ENCODE data around the gene CTAGE4. TPM values are rescaled to one million over a fixed set of nuclear protein-coding genes. Genes with fewer than 3 reads are reported as not detected.
"Not testable (repeated sequence)": the region's sequence is repeated elsewhere in the genome, so short reads cannot be mapped to it uniquely, and the experiment has no call there.

Gene CTAGE4
- total RNA-seq, 1 donor from 2014 or later = 0.43 TPM

- not testable (repeated sequence) for H3K27ac Mint-ChIP-seq; H3K36me3 ChIP-seq; H3K79me2 ChIP-seq (ENCODE audit: low read depth); H4K20me1 ChIP-seq (ENCODE audit: low read depth); H3K4me1 Mint-ChIP-seq; H3F3A ChIP-seq (ENCODE audit: low read depth); H3K4me3 ChIP-seq; H3K9me3 ChIP-seq (ENCODE audit: low read depth); H3K4me3 Mint-ChIP-seq; H3K9me3 Mint-ChIP-seq; H3K9ac ChIP-seq; H3K36me3 Mint-ChIP-seq; H3K4me2 ChIP-seq; H2AFZ ChIP-seq (replicated peaks); H3K4me1 ChIP-seq; DNase-seq (ENCODE audit: low spot score); H3K27me3 ChIP-seq; H3K27me3 Mint-ChIP-seq (ENCODE audit: insufficient read depth, low read depth); H3K27ac ChIP-seq
Observed at GRCh38 chr7:144188578-144189171, 5.4 kb downstream of the CTAGE4 start.

GRCh38 chr7:144193782-144194181, 10.5 kb downstream of the CTAGE4 start:
- H3K27me3 Mint-ChIP-seq (ENCODE audit: insufficient read depth, low read depth); H3K4me1 Mint-ChIP-seq; H3K27ac ChIP-seq; H3K9me3 ChIP-seq (ENCODE audit: low read depth); H3K4me3 ChIP-seq; DNase-seq (ENCODE audit: low spot score); H3K9me3 Mint-ChIP-seq; H3K4me3 Mint-ChIP-seq; H3F3A ChIP-seq (ENCODE audit: low read depth); H4K20me1 ChIP-seq (ENCODE audit: low read depth); H3K27ac Mint-ChIP-seq; H3K9ac ChIP-seq; H3K27me3 ChIP-seq; H3K36me3 ChIP-seq; H3K79me2 ChIP-seq (ENCODE audit: low read depth); H2AFZ ChIP-seq (replicated peaks); H3K4me2 ChIP-seq; H3K4me1 ChIP-seq; H3K36me3 Mint-ChIP-seq: not testable (repeated sequence)

- H4K20me1 ChIP-seq (ENCODE audit: low read depth); H3K27me3 ChIP-seq; H3K27ac Mint-ChIP-seq; DNase-seq (ENCODE audit: low spot score); H3K4me1 Mint-ChIP-seq; H3K9me3 ChIP-seq (ENCODE audit: low read depth); H3F3A ChIP-seq (ENCODE audit: low read depth); H3K36me3 ChIP-seq; H3K36me3 Mint-ChIP-seq; H3K9me3 Mint-ChIP-seq; H3K9ac ChIP-seq; H3K79me2 ChIP-seq (ENCODE audit: low read depth); H3K4me2 ChIP-seq; H3K27ac ChIP-seq; H2AFZ ChIP-seq (replicated peaks); H3K4me1 ChIP-seq; H3K4me3 Mint-ChIP-seq; H3K4me3 ChIP-seq; H3K27me3 Mint-ChIP-seq (ENCODE audit: insufficient read depth, low read depth): not testable (repeated sequence)
Observed at GRCh38 chr7:144194453-144194852, 11.2 kb downstream of the CTAGE4 start.

GRCh38 chr7:144195212-144195872, 12.1 kb downstream of the CTAGE4 start, which contains the start of gene ARHGEF35:
TSS of gene ARHGEF35 (minus strand) at chr7:144195833. CDS start at chr7:144188383, 7,450 bp downstream.
- H3K79me2 ChIP-seq (ENCODE audit: low read depth); H3K9me3 Mint-ChIP-seq; H3K9me3 ChIP-seq (ENCODE audit: low read depth); H3K4me3 Mint-ChIP-seq; H3K27me3 Mint-ChIP-seq (ENCODE audit: insufficient read depth, low read depth); H4K20me1 ChIP-seq (ENCODE audit: low read depth); H3K4me1 ChIP-seq; DNase-seq (ENCODE audit: low spot score); H3K4me2 ChIP-seq; H2AFZ ChIP-seq (replicated peaks); H3K36me3 Mint-ChIP-seq; H3K27me3 ChIP-seq; H3K27ac Mint-ChIP-seq; H3K4me1 Mint-ChIP-seq; H3K9ac ChIP-seq; H3K27ac ChIP-seq; H3F3A ChIP-seq (ENCODE audit: low read depth); H3K36me3 ChIP-seq: not testable (repeated sequence)
- H3K4me3 ChIP-seq = peak within 1 kb of the TSS; percentile 33

GRCh38 chr7:144198934-144199333, 15.7 kb downstream of the CTAGE4 start:
- H3K4me3 Mint-ChIP-seq; H3K36me3 Mint-ChIP-seq; H3K36me3 ChIP-seq; H3K4me3 ChIP-seq; H3K79me2 ChIP-seq (ENCODE audit: low read depth); H3K27ac ChIP-seq; DNase-seq (ENCODE audit: low spot score); H3K9ac ChIP-seq; H3K9me3 ChIP-seq (ENCODE audit: low read depth); H3K27me3 ChIP-seq; H3K27ac Mint-ChIP-seq; H4K20me1 ChIP-seq (ENCODE audit: low read depth); H3K27me3 Mint-ChIP-seq (ENCODE audit: insufficient read depth, low read depth); H3F3A ChIP-seq (ENCODE audit: low read depth); H2AFZ ChIP-seq (replicated peaks); H3K4me1 ChIP-seq; H3K9me3 Mint-ChIP-seq; H3K4me1 Mint-ChIP-seq; H3K4me2 ChIP-seq: not testable (repeated sequence)

- not testable (repeated sequence) for H3K4me3 Mint-ChIP-seq; H3K4me3 ChIP-seq; H3K4me1 Mint-ChIP-seq; H3K9ac ChIP-seq; H3K27me3 Mint-ChIP-seq (ENCODE audit: insufficient read depth, low read depth); H3K4me1 ChIP-seq; H3K79me2 ChIP-seq (ENCODE audit: low read depth); H3K27me3 ChIP-seq; H3K27ac Mint-ChIP-seq; H3K4me2 ChIP-seq; DNase-seq (ENCODE audit: low spot score); H2AFZ ChIP-seq (replicated peaks); H3K36me3 Mint-ChIP-seq; H3K9me3 ChIP-seq (ENCODE audit: low read depth); H3K36me3 ChIP-seq; H3F3A ChIP-seq (ENCODE audit: low read depth); H3K9me3 Mint-ChIP-seq; H4K20me1 ChIP-seq (ENCODE audit: low read depth); H3K27ac ChIP-seq
Observed at GRCh38 chr7:144201978-144202377, 18.7 kb downstream of the CTAGE4 start.

- H3K27ac ChIP-seq; H3K9ac ChIP-seq; H3K4me1 ChIP-seq; H3K27me3 Mint-ChIP-seq (ENCODE audit: insufficient read depth, low read depth); H4K20me1 ChIP-seq (ENCODE audit: low read depth); H2AFZ ChIP-seq (replicated peaks); H3K4me3 Mint-ChIP-seq; H3K27ac Mint-ChIP-seq; H3F3A ChIP-seq (ENCODE audit: low read depth); H3K9me3 ChIP-seq (ENCODE audit: low read depth); H3K4me2 ChIP-seq; H3K27me3 ChIP-seq; DNase-seq (ENCODE audit: low spot score); H3K4me3 ChIP-seq; H3K79me2 ChIP-seq (ENCODE audit: low read depth); H3K9me3 Mint-ChIP-seq; H3K4me1 Mint-ChIP-seq; H3K36me3 ChIP-seq; H3K36me3 Mint-ChIP-seq: not testable (repeated sequence)
Observed at GRCh38 chr7:144203086-144203485, 19.8 kb downstream of the CTAGE4 start.

GRCh38 chr7:144205306-144205705, 22.0 kb downstream of the CTAGE4 start:
- not testable (repeated sequence) for H3K4me1 Mint-ChIP-seq, H3K36me3 Mint-ChIP-seq

More at GRCh38 chr7:144205306-144205705, 22.0 kb downstream of the CTAGE4 start:
- not testable (repeated sequence) for H3K4me3 ChIP-seq; H2AFZ ChIP-seq (replicated peaks); H3K9me3 Mint-ChIP-seq; H3K9me3 ChIP-seq (ENCODE audit: low read depth); H3K27me3 ChIP-seq; DNase-seq (ENCODE audit: low spot score); H3K4me3 Mint-ChIP-seq; H3F3A ChIP-seq (ENCODE audit: low read depth); H3K9ac ChIP-seq; H3K27ac Mint-ChIP-seq; H3K79me2 ChIP-seq (ENCODE audit: low read depth); H4K20me1 ChIP-seq (ENCODE audit: low read depth); H3K4me1 ChIP-seq; H3K36me3 ChIP-seq; H3K27me3 Mint-ChIP-seq (ENCODE audit: insufficient read depth, low read depth); H3K4me2 ChIP-seq; H3K27ac ChIP-seq
